HAP-1 (cell line): Measurements from ENCODE around the gene NOP56.
"Not testable (repeated sequence)": the region's sequence is repeated elsewhere in the genome, so short reads cannot be mapped to it uniquely, and the experiment has no call there.

Experiments used
- DNase-seq, 2 experiments: peaks; one replicate each; pipeline ENCODE4 v3.0.0-alpha.2; 2016 to 2020; ENCODE audit warnings: low spot score in 2 of 2
- H3K27me3 ChIP-seq: fragments of 250-450 bp; sonication (Bioruptor Pico); 2 replicates; pipeline ENCODE4 v1.5.1; 2020; ENCODE audit warnings: low read depth, mild to moderate bottlenecking, moderate library complexity
- H3K36me3 ChIP-seq: fragments of 250-450 bp; sonication (Bioruptor Pico); replicated peaks from 2 replicates; pipeline ENCODE4 v1.5.1; 2020; ENCODE audit warnings: mild to moderate bottlenecking
- H3K4me1 ChIP-seq: fragments of 250-450 bp; sonication (Bioruptor Pico); 2 replicates; pipeline ENCODE4 v1.5.1; 2020; ENCODE audit warnings: mild to moderate bottlenecking
- H3K4me3 ChIP-seq: fragments of 250-450 bp; sonication (Bioruptor Pico); 2 replicates; pipeline ENCODE4 v1.5.1; 2020; ENCODE audit warnings: mild to moderate bottlenecking, moderate library complexity
- H3K9me3 ChIP-seq: fragments of 250-450 bp; sonication (Bioruptor Pico); 2 replicates; pipeline ENCODE4 v1.5.1; 2020; ENCODE audit warnings: mild to moderate bottlenecking, moderate library complexity
- in situ Hi-C: fragments of 300-500 bp; cut with MboI; formaldehyde crosslinking; loops from 3 replicates; pipeline ENCODE4 v1.14.3; 2020; ENCODE audit warnings: low sequenced_read_pairs, inconsistent platforms, mixed read lengths

Gene NOP56

DNA sequence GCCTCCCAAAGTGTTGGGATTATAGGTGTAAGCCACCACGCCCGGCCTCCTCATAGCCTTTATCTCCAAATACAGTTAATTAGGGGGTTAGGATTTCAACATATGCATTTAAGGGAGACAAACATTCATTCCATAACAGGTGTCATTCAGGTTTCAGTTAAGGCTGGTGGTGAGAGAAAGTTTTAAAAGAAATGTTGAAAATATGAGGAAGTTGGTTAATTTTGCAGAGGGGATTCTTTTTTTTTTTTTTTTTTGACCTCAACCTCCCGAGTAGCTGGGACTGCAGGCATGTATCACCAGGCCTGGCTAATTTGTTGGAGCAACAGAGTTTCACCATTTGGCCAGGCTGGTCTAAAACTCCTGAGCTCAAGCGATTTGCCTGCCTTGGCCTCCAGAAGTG is 27.6 kb downstream of the NOP56 start:
- no peaks in the 10 kb centered on the region for H3K36me3 ChIP-seq
- no peaks in the 10 kb centered on the region for H3K9me3 ChIP-seq
- no peak overlapping the region for H3K4me3 ChIP-seq
- no peaks in the 10 kb centered on the region for H3K4me1 ChIP-seq
- H3K27me3 ChIP-seq, result peaks cover 8% of the 10 kb centered on the region; the same call in 1 of the 2 replicates
- no peak for DNase-seq
- in situ Hi-C loops, result no loop called here

DNA sequence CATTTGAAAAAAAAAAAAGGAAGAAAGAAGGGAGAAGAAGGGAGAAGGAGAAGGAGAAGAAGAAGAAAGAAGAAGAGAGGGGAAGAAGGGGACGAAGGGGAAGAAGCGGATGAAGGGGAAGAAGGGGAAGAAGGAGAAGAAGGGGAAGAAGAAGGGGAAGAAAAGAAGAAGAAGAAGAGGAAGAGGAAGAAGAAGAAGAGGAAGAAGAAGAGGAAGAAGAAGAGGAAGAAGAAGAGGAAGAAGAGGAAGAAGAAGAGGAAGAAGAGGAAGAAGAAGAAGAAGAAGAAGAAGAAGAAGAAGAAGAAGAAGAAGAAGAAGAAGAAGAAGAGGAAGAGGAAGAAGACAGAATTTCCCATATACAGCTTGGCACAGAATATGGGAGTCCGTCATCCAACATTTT is 29.6 kb downstream of the NOP56 start:
- H3K27me3 ChIP-seq, DNase-seq, H3K36me3 ChIP-seq, H3K4me3 ChIP-seq, H3K4me1 ChIP-seq, in situ Hi-C loops, H3K9me3 ChIP-seq: not testable (repeated sequence)

DNA sequence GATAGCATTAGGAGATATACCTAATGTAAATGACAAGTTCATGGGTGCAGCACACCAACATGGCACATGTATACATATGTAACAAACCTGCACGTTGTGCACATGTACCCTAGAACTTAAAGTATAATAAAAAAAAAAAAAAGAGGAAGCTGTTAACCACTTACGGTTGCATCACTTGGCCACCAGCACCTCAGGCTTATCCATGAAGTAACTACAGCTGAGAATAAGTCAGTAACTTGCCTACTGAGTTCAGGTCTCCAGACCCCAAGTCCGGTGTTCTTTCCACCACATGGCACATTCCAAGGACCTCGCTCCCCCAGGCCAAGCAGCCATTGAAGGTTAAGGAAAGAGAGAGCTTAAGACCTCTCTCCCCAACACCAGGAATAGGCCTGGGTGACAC is 32.4 kb downstream of the NOP56 start:
- in situ Hi-C loops, DNase-seq, H3K36me3 ChIP-seq, H3K4me1 ChIP-seq, H3K9me3 ChIP-seq, H3K27me3 ChIP-seq, H3K4me3 ChIP-seq: not testable (repeated sequence)

DNA sequence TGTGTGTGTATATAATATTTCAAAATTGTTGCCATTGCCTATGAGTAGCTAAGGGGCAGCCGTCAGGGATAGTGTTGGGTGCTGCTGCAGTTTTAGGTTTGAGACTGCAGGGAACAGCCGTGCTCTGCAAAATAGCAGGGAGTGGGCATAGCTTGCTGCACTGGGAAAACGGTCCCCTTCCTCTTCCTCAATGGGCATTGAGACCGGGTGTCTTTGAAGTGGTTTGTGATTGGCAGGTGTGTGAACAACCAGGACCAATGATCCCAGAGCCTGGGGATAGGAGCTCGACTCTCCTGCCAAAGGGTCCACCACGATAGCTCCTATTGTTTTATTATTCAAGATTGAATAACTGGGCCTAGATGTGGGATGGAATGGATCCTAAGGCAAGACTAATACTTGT is 35.1 kb downstream of the NOP56 start:
- Histone ChIP-seq H3K27me3 (peaks cover 6% of the 10 kb centered on the region), H3K9me3 (no peaks in the 10 kb centered on the region), H3K4me3 (no peak overlapping the region), H3K36me3 (no peaks in the 10 kb centered on the region), H3K4me1 (peaks cover 5% of the 10 kb centered on the region; the same call in 1 of the 2 replicates)
- DNase-seq, result no peak
- in situ Hi-C loops, result no loop called here

DNA sequence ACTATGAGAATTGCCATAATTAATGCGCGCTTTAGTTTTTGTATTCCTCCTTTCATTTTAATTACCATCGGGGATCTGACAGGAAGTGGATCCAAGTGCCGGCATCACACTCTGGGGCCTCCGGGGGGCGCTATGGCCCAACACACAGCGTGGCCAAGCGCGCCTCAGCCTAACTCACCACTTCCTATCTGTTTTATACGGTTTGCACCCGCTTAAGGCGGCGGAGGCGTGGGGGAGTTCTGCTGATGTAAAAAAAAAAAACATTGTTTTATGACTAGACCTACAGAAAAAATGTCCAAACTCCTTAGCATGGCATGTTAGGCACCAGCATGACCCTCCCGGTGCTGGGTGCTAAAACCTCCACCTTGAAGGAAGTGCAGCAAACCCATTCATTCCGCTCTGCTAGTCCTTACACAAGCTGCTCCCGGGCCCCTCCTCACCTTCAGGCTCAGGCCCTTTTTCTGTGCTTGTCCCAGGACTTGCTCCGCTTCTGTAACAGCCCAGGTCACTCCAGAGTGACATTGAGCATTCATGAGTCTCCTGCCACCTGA is 35.7 kb downstream of the NOP56 start:
- in situ Hi-C loops, result no loop called here

DNA sequence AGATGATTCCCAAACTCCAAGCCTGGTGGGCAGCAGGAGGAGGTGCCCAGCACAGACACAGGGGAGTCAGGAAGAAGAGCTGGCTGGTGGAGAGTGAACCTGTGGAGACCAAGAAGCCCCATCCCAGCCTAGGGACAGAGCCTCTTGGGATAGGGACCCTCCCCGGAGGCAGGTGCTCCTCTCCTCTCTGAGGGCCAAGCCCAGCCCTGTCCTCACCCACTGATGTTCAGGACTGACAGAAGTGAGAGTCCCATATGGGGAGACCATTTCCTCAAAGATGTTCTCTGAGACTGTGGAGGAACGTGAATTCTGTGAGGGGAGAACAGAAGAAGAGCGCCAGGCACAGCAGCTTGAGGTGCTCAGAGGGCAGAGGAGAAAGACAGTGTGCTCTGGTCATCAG is 37.8 kb downstream of the NOP56 start:
- Histone ChIP-seq H3K4me1 (peaks cover 5% of the 10 kb centered on the region; the same call in 1 of the 2 replicates), H3K4me3 (no peak overlapping the region), H3K9me3 (no peaks in the 10 kb centered on the region), H3K36me3 (no peaks in the 10 kb centered on the region), H3K27me3 (peaks cover 2% of the 10 kb centered on the region; the same call in 1 of the 2 replicates)
- in situ Hi-C loops, result no loop called here
- no peak for DNase-seq

More for the DNA sequence above, 35.7 kb downstream of the NOP56 start:
- no peak overlapping the region for H3K4me3 ChIP-seq
- peaks cover 5% of the 10 kb centered on the region for H3K27me3 ChIP-seq
- peak; percentile 23 to 74 for DNase-seq
- no peaks in the 10 kb centered on the region for H3K9me3 ChIP-seq
- peaks cover 5% of the 10 kb centered on the region; the same call in 1 of the 2 replicates for H3K4me1 ChIP-seq
- H3K36me3 ChIP-seq, result no peaks in the 10 kb centered on the region

DNA sequence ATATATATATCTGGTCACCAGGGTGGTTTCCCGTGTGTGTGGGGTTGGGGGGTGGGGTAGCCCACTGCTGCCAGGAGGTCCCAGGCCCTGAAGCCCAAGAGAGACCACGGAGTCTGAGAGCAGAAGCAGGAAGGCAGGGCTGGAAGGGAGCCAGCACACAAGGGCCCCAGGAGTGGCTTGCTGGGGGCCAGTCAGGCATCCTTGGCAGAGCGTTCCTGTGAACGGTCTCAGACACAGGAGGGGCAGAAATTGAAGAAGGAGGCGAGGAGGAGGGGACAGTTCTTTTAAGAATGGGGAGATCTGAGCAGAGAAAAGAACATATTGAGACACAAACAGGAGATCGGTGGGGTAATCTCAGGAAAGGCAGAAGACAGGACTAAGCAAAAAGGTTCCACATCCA is 38.3 kb downstream of the NOP56 start:
- in situ Hi-C loops, result no loop called here
- no peak for DNase-seq
- H3K9me3 ChIP-seq, result no peaks in the 10 kb centered on the region
- no peaks in the 10 kb centered on the region for H3K36me3 ChIP-seq
- H3K27me3 ChIP-seq, result peaks cover 2% of the 10 kb centered on the region; the same call in 1 of the 2 replicates
- peaks cover 5% of the 10 kb centered on the region; the same call in 1 of the 2 replicates for H3K4me1 ChIP-seq
- no peak overlapping the region for H3K4me3 ChIP-seq

DNA sequence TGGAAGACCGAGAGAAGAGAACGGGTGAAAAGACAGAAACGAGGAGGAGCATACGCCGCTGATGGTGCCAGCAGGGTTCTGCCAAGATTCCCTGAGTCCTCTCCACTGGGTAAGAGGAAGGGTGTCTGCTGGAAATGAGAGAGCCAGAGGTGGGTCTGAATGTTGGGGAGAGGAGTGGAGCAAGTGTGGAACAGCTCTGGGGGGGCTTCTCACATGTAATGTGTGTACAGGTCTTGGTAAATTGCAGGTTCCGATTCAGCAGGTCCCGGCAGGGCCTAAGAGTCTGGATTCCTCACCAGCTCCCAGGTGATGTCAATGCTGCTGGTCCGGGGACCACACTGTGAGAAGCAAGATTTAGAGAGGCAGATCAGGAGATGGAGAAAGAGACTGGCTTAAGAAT is 38.7 kb downstream of the NOP56 start:
- DNase-seq, result no peak
- no peaks in the 10 kb centered on the region for H3K36me3 ChIP-seq
- in situ Hi-C loops, result no loop called here
- peaks cover 5% of the 10 kb centered on the region; the same call in 1 of the 2 replicates for H3K4me1 ChIP-seq
- H3K27me3 ChIP-seq, result peaks cover 2% of the 10 kb centered on the region; the same call in 1 of the 2 replicates
- H3K9me3 ChIP-seq, result no peaks in the 10 kb centered on the region
- no peak overlapping the region for H3K4me3 ChIP-seq

DNA sequence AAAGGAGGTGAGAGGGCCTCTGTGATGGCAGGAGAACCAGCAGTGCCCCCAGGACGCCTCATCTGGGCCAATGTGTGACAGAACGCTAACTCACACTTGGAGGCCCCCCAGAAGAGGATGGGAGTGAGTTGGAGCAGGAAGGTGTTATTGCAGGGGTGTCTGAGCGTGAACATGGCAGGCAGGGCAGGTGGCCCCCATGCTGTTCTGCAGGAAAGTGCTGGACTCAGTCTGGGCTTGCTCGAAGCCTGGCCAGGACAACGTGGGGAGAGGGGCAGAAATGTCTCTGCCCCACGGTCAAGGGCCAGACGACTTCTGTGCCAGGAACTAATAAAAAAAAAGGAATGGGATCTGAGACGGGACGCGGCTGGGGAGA is 39.2 kb downstream of the NOP56 start:
- Histone ChIP-seq H3K4me1 (peaks cover 5% of the 10 kb centered on the region; the same call in 1 of the 2 replicates), H3K36me3 (no peaks in the 10 kb centered on the region), H3K9me3 (no peaks in the 10 kb centered on the region), H3K27me3 (0 out of 2 replicates have a peak, but pooled peaks cover 2% of the 10 kb centered on the region), H3K4me3 (peak overlapping the region; percentile 27)
- DNase-seq, result no peak
- in situ Hi-C loops, result no loop called here

DNA sequence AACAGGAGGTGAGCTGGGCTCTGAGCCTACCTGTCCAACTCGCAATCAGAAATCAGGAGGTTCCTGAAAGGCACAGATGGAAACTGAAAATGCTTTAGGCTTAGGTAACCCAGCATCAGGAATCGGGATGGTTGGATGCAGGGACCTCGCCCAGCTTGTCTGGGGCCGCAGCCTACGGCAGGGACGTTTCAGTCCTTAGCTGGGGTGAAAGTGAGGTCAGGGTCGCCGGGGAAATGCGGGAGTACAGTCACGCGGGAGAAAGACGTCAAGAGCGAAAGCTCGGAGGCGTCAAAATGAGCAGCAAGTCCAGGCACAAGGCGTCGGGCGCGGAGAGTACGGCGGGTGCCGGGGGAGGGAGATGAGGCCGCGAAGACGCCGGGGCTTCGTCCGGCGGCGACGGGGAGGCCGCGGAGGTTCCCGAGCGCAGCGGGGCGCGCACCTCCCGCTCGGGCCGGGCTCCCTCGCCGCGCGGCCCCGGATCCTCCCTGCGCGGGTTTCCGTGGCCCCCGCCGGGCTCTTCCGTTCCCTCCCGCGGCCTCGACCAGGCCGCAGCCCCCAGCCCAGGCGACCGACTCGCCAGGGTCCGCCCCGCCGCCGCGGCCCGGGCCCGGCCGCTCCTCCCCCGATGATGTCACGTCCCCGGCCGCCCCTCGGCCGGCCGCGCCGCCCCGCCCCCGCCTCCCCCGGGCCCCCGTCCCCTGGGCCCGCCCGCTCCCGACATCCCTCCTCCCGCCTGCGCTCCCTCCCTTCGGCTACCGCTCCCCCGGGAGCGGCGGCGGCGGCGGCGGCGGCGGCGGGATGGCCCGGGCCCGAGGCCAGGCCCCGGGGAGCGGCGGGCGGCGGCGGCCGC is 39.8 kb downstream of the NOP56 start, which contains the start of gene EBF4:
Gene EBF4, plus strand, starts transcription at position 745 of the 850 bp plus-strand sequence. CDS start 866 bp downstream, outside the sequence.
- DNase-seq, result peak; percentile 51 to 81
- Histone ChIP-seq H3K27me3 (no peaks in the 10 kb centered on the region), H3K4me1 (peaks cover 5% of the 10 kb centered on the region; the same call in 1 of the 2 replicates), H3K36me3 (no peaks in the 10 kb centered on the region), H3K4me3 (peak within 1 kb of the TSS; percentile 39), H3K9me3 (no peaks in the 10 kb centered on the region)
- in situ Hi-C loops, result no loop called here

DNA sequence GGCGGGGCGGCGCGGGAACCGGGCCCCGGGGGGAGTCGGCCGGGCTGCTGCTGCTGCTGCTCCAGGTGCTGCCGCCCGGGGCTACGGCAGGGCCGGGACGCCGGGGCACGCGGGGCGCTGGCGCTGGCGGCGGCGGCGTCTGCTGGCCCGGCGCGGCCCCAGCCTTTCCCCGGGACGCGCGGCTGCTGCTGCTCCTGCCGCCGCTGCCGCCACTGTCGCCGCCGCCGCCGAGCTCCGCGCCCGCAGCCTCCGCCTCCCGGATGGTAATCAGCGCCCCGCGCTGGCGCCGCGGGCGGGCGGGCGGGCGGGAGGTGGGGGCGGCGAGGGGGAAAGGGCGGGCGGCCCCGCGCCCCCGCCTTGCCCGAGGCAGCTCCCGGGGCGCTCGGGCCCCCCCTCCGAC is 40.5 kb downstream of the NOP56 start:
- Histone ChIP-seq H3K36me3 (no peaks in the 10 kb centered on the region), H3K4me1 (peaks cover 5% of the 10 kb centered on the region; the same call in 1 of the 2 replicates), H3K27me3 (no peaks in the 10 kb centered on the region), H3K4me3 (no peak overlapping the region), H3K9me3 (no peaks in the 10 kb centered on the region)
- in situ Hi-C loops, result no loop called here
- peak in 1 of 2 experiments; percentile 47 for DNase-seq

DNA sequence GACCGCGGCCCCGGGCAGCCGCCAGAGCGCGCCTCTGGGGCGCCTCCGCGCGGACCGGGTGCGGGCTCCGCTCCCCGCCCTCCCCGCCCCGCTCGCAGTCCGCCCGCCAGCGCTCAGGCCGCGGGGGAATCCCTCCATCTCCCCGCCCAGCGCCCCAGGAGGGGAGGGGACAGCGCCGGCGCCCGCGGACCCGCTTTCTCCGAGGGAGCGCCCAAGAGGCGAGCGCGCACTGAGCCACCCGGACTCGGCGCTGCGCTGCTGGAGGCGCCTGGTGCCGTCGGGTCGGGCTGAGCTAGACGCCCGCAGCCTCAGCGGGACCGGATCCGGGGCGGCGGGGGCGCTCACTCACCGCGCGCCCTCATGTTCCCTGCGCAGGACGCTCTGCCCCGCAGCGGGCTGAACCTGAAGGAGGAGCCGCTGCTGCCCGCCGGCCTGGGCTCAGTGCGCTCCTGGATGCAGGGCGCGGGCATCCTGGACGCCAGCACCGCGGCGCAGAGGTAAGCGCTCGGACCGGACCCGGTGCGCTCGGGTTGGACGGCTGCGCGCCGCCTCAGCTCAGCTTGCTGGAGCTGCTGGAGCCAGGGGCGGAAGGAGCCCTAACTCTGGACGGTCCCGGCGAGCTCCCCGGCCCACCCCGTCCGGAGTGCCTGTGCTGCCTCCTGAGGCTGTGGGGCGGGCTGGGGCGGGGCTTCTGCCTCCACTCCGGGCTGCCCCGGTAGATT is 41.0 kb downstream of the NOP56 start:
- Histone ChIP-seq H3K9me3 (no peaks in the 10 kb centered on the region), H3K4me3 (peak overlapping the region; percentile 39), H3K36me3 (no peaks in the 10 kb centered on the region), H3K27me3 (no peaks in the 10 kb centered on the region), H3K4me1 (peaks cover 5% of the 10 kb centered on the region; the same call in 1 of the 2 replicates)
- in situ Hi-C loops, result no loop called here
- peak in 1 of 2 experiments; percentile 67 for DNase-seq

DNA sequence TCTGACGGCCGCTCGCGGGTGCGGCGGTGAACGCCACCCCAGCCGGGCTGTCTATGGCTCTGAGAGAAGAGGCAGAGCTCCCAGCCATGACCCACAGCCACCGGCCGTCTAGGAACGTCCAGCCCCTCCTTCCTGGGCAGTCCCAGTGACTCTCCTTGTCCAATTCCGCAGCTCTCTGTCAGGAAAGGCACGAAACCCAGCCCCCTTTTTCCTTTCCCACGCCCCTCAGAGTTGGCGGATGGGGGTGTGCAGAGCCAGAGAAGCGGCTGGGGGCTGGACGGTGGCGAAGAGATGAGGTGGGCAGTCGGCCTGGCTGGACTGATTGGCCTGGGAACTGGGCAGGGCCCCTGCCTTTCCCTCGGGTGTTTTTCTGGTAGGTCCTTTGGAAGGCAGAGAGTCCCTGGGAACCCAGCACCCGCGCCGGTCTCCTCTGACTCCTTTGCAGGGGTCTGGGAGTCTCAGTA is 41.6 kb downstream of the NOP56 start:
- in situ Hi-C loops, result no loop called here
- Histone ChIP-seq H3K4me3 (peak overlapping the region; percentile 39), H3K27me3 (no peaks in the 10 kb centered on the region), H3K36me3 (no peaks in the 10 kb centered on the region), H3K9me3 (no peaks in the 10 kb centered on the region), H3K4me1 (peaks cover 5% of the 10 kb centered on the region; the same call in 1 of the 2 replicates)
- DNase-seq, result no peak
